Measurements from ENCODE around the gene DPP7.

GRCh38 chr9:137069508-137070091 is 44.9 kb downstream of the DPP7 start:
- TF ChIP-seq, protein P1, sequence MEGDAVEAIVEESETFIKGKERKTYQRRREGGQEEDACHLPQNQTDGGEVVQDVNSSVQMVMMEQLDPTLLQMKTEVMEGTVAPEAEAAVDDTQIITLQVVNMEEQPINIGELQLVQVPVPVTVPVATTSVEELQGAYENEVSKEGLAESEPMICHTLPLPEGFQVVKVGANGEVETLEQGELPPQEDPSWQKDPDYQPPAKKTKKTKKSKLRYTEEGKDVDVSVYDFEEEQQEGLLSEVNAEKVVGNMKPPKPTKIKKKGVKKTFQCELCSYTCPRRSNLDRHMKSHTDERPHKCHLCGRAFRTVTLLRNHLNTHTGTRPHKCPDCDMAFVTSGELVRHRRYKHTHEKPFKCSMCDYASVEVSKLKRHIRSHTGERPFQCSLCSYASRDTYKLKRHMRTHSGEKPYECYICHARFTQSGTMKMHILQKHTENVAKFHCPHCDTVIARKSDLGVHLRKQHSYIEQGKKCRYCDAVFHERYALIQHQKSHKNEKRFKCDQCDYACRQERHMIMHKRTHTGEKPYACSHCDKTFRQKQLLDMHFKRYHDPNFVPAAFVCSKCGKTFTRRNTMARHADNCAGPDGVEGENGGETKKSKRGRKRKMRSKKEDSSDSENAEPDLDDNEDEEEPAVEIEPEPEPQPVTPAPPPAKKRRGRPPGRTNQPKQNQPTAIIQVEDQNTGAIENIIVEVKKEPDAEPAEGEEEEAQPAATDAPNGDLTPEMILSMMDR (IDR thresholded peaks at IDR 0.05): no peak
- no peak for TF ChIP-seq POLR2A (IDR thresholded peaks at IDR 0.05)
